ENCODE results near the gene TMEM212.

GRCh38 chr3:171804618-171805389 lies 38.3 kb upstream of the TMEM212 start:
- no peak for TF ChIP-seq CTCF (IDR thresholded peaks at IDR 0.05)
- TF ChIP-seq POLR2AphosphoS5 (IDR thresholded peaks at IDR 0.05): no peak
- TF ChIP-seq EP300 (IDR thresholded peaks at IDR 0.05): no peak
- TF ChIP-seq POLR2A (IDR thresholded peaks at IDR 0.05): no peak

Measured in stomach (tissue), 4 donors.